ENCODE measurements around the gene RHBDL3. TPM values are rescaled to one million over a fixed set of nuclear protein-coding genes. Genes with fewer than 3 reads are reported as not detected.

Gene RHBDL3
- total RNA-seq, 1 experiment from 2014 or later: not detected

DNA sequence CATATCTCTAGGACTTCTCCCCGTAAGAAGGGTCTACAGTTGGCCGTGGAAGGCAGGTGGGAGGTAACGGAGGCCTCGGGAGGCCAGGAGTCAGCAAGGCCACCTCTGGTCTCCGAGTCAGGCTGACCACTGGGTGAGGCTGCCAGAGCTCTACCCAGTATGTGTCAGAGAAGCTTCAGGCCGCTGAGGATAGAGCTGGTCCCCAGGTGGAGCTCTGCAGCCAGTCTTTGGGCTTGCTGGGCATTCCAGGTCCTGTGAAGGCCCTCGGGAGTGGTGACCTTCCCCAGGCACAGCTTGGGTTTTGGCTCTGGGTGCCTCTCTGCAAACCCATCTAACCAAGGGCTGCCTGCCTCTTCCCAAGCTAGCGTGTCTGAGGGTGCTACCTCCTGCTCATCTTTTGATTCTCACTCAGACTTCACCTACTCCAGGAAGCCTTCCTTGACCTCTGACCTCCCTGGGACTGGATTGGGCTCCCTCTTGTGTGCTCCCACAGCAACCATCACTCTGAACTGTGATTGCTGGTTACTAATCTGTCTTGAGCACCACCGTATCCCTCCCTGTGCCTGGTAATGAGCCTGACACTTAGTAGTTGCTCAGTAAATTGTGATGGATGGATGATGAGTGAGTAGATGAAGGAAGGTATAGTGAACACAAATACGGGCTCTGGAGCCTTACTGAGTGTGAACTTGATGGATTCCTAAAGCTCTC is 22.3 kb downstream of the RHBDL3 start:
- no peak overlapping the region for H3K27ac ChIP-seq (ENCODE audit: low read length)
- TF ChIP-seq, protein P1, sequence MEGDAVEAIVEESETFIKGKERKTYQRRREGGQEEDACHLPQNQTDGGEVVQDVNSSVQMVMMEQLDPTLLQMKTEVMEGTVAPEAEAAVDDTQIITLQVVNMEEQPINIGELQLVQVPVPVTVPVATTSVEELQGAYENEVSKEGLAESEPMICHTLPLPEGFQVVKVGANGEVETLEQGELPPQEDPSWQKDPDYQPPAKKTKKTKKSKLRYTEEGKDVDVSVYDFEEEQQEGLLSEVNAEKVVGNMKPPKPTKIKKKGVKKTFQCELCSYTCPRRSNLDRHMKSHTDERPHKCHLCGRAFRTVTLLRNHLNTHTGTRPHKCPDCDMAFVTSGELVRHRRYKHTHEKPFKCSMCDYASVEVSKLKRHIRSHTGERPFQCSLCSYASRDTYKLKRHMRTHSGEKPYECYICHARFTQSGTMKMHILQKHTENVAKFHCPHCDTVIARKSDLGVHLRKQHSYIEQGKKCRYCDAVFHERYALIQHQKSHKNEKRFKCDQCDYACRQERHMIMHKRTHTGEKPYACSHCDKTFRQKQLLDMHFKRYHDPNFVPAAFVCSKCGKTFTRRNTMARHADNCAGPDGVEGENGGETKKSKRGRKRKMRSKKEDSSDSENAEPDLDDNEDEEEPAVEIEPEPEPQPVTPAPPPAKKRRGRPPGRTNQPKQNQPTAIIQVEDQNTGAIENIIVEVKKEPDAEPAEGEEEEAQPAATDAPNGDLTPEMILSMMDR (conservative IDR thresholded peaks at IDR 0.05; ENCODE audit: low read depth, low read length): no peak
- TF ChIP-seq EZH2phosphoT487 (IDR thresholded peaks at IDR 0.05; ENCODE audit: borderline replicate concordance, low read length) (no peak), EZH2 (IDR thresholded peaks at IDR 0.05; ENCODE audit: low read length, unreplicated experiment) (no peak)
- ChIA-PET POLR2A (ENCODE audit: unreplicated experiment) (no interaction called here), CTCF (no interaction called here)
- no peak overlapping the region for H3K9ac ChIP-seq (ENCODE audit: low read length)
- H3K27me3 ChIP-seq (ENCODE audit: low read length): no peaks in the 10 kb centered on the region
- H2AFZ ChIP-seq (ENCODE audit: low read length): no peak overlapping the region
- H3K9me3 ChIP-seq (ENCODE audit: low read length): no peaks in the 10 kb centered on the region
- ATAC-seq (no peak), DNase-seq (no peak)
- no peaks in the 10 kb centered on the region for H3K4me1 ChIP-seq (ENCODE audit: insufficient read depth, low read length)
- no peaks in the 10 kb centered on the region for H3K9me2 ChIP-seq (replicated peaks; ENCODE audit: low read length)
- H3K4me2 ChIP-seq (ENCODE audit: low read length): no peak overlapping the region
- no TSS peak for BruUV-seq (replicated peaks)
- H3K79me2 ChIP-seq (ENCODE audit: low read length): no peaks in the 10 kb centered on the region
- H4K20me1 ChIP-seq (ENCODE audit: low read length): no peaks in the 10 kb centered on the region
- H3K36me3 ChIP-seq (ENCODE audit: low read depth, low read length): no peaks in the 10 kb centered on the region
- H3K4me3 ChIP-seq (ENCODE audit: low read length): no peak overlapping the region
- intact Hi-C loops (cut with micrococcal nuclease): no loop called here
- H3F3A ChIP-seq (ENCODE audit: low read length, unreplicated experiment): no peaks in the 10 kb centered on the region

DNA sequence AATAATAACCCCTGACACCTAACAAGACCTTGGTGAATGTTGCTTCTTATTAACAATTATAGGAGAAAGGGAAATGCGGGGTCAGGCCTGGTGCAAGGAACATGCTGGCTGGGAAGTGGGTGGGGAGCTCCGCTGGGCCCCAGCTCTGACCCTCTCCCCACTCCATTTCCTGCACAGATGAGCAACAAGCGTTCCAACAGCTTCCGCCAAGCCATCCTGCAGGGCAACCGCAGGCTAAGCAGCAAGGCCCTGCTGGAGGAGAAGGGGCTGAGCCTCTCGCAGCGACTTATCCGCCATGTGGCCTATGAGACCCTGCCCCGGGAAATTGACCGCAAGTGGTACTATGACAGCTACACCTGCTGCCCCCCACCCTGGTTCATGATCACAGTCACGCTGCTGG is 23.0 kb downstream of the RHBDL3 start:
- no peak overlapping the region for H3K4me2 ChIP-seq (ENCODE audit: low read length)
- no peak overlapping the region for H2AFZ ChIP-seq (ENCODE audit: low read length)
- ChIA-PET POLR2A (ENCODE audit: unreplicated experiment) (no interaction called here), CTCF (no interaction called here)
- no peaks in the 10 kb centered on the region for H4K20me1 ChIP-seq (ENCODE audit: low read length)
- H3K27ac ChIP-seq (ENCODE audit: low read length): no peak overlapping the region
- H3F3A ChIP-seq (ENCODE audit: low read length, unreplicated experiment): no peaks in the 10 kb centered on the region
- H3K4me1 ChIP-seq (ENCODE audit: insufficient read depth, low read length): no peaks in the 10 kb centered on the region
- intact Hi-C loops (cut with micrococcal nuclease): no loop called here
- no peak overlapping the region for H3K9ac ChIP-seq (ENCODE audit: low read length)
- no peaks in the 10 kb centered on the region for H3K36me3 ChIP-seq (ENCODE audit: low read depth, low read length)
- ATAC-seq (no peak), DNase-seq (no peak)
- TF ChIP-seq, protein P1 (conservative IDR thresholded peaks at IDR 0.05; ENCODE audit: low read depth, low read length): no peak
- no peak for TF ChIP-seq EZH2phosphoT487 (IDR thresholded peaks at IDR 0.05; ENCODE audit: borderline replicate concordance, low read length)
- TF ChIP-seq EZH2 (IDR thresholded peaks at IDR 0.05; ENCODE audit: low read length, unreplicated experiment): no peak
- H3K4me3 ChIP-seq (ENCODE audit: low read length): no peak overlapping the region
- no peaks in the 10 kb centered on the region for H3K79me2 ChIP-seq (ENCODE audit: low read length)
- no TSS peak for BruUV-seq (replicated peaks)
- H3K9me2 ChIP-seq (replicated peaks; ENCODE audit: low read length): no peaks in the 10 kb centered on the region
- no peaks in the 10 kb centered on the region for H3K9me3 ChIP-seq (ENCODE audit: low read length)
- no peaks in the 10 kb centered on the region for H3K27me3 ChIP-seq (ENCODE audit: low read length)

DNA sequence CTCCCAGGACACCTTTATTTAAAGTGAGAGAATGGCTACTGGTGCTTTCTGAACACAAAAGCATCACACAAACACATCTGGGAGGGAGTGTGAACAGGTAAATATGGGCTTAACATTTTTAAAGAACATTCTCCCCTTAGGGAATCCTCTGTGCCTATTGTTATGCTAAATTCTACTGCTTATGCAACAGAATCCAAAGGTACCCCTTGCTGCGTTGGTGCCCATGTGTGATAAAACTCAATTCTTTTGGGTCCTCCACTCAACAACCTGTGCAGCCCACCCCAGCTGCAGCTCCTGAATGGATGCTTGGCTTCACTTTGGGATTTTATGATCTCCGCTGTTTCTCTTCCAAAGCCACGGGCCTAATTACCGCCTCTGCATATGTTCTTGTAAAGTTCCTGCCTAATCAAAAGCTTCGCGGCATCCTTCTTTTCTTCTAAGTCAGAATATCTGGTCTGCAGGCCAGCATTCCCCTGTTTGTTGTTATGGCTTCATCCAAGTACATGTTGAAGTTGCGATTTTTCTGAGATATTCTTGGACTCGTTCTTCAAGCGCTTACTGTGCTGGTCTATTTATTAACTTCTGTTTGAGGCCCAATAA is 23.9 kb downstream of the RHBDL3 start:
- BruUV-seq (replicated peaks): no TSS peak
- CTCF ChIA-PET: no interaction called here
- TF ChIP-seq, protein P1 (conservative IDR thresholded peaks at IDR 0.05; ENCODE audit: low read depth, low read length): no peak
- TF ChIP-seq EZH2 (IDR thresholded peaks at IDR 0.05; ENCODE audit: low read length, unreplicated experiment) (no peak), EZH2phosphoT487 (IDR thresholded peaks at IDR 0.05; ENCODE audit: borderline replicate concordance, low read length) (no peak)

More for the DNA sequence above, 23.9 kb downstream of the RHBDL3 start:
- H3K27me3 ChIP-seq (ENCODE audit: low read length): no peaks in the 10 kb centered on the region
- H3K9me3 ChIP-seq (ENCODE audit: low read length): no peaks in the 10 kb centered on the region
- intact Hi-C loops (cut with micrococcal nuclease): no loop called here
- H3K36me3 ChIP-seq (ENCODE audit: low read depth, low read length): no peaks in the 10 kb centered on the region
- H2AFZ ChIP-seq (ENCODE audit: low read length): no peak overlapping the region
- H3K27ac ChIP-seq (ENCODE audit: low read length): no peak overlapping the region
- DNase-seq (no peak), ATAC-seq (no peak)
- POLR2A ChIA-PET (ENCODE audit: unreplicated experiment): no interaction called here
- no peaks in the 10 kb centered on the region for H3K79me2 ChIP-seq (ENCODE audit: low read length)
- H3K9ac ChIP-seq (ENCODE audit: low read length): no peak overlapping the region
- H4K20me1 ChIP-seq (ENCODE audit: low read length): no peaks in the 10 kb centered on the region
- H3F3A ChIP-seq (ENCODE audit: low read length, unreplicated experiment): no peaks in the 10 kb centered on the region
- H3K4me1 ChIP-seq (ENCODE audit: insufficient read depth, low read length): no peaks in the 10 kb centered on the region
- no peak overlapping the region for H3K4me3 ChIP-seq (ENCODE audit: low read length)
- H3K4me2 ChIP-seq (ENCODE audit: low read length): no peak overlapping the region
- H3K9me2 ChIP-seq (replicated peaks; ENCODE audit: low read length): no peaks in the 10 kb centered on the region
